Heart left ventricle (tissue), 16 donors: ENCODE measurements around the gene PTGR3. TPM values are rescaled to one million over a fixed set of nuclear protein-coding genes. Genes with fewer than 3 reads are reported as not detected.
A peak's percentile ranks its signal among the peaks of the same experiment; 100 is the strongest.

Experiments
- ATAC-seq, 4 donors: fragments of 200-7000 bp; cut with Tn5 transposase; one replicate each; pipeline ENCODE4 v1.9.1; 2020 to 2022; ENCODE audit warnings: moderate library complexity in 4 of 4, mild to moderate bottlenecking in 3 of 4, moderate number of reproducible peaks in 1 of 4
- DNase-seq, 5 donors: peaks; one replicate each; pipeline ENCODE4 v3.0.0-alpha.2; 2020
- H3K27ac ChIP-seq, 12 donors: fragments of 200-600 bp; sonication (generic) in 4 of 12; one replicate each; pipeline versions ENCODE4 v1.5.0 to v1.8.0; 2016 to 2022; ENCODE audit warnings: mild to moderate bottlenecking in 2 of 12
- H3K27me3 ChIP-seq, 9 donors: fragments of 200-600 bp; sonication (generic) in 2 of 9; one replicate each; pipeline versions ENCODE4 v1.5.1 to v1.8.0; 2016 to 2022; ENCODE audit warnings: mild to moderate bottlenecking in 3 of 9
- H3K36me3 ChIP-seq, 9 donors: fragments of 200-600 bp; sonication (generic) in 2 of 9; one replicate each; pipeline versions ENCODE4 v1.5.0 to v1.8.0; 2018 to 2022; ENCODE audit warnings: mild to moderate bottlenecking in 2 of 9
- H3K4me1 ChIP-seq, 12 donors: fragments of 200-600 bp; sonication (generic) in 4 of 12; one replicate each; pipeline versions ENCODE4 v1.5.0 to v1.8.0; 2016 to 2022; ENCODE audit warnings: mild to moderate bottlenecking in 3 of 12
- H3K4me3 ChIP-seq, 12 donors: fragments of 200-600 bp; sonication (generic) in 4 of 12; one replicate each; pipeline versions ENCODE4 v1.5.0 to v1.8.0; 2017 to 2022; ENCODE audit warnings: mild to moderate bottlenecking in 9 of 12, moderate library complexity in 4 of 12
- H3K9me3 ChIP-seq, 12 donors: fragments of 200-600 bp; sonication (generic) in 4 of 12; one replicate each; pipeline versions ENCODE4 v1.5.0 to v1.8.0; 2016 to 2022; ENCODE audit warnings: mild to moderate bottlenecking in 1 of 12
- CTCF ChIP-seq, 12 donors: fragments of 200-600 bp; sonication (generic) in 4 of 12; IDR thresholded peaks; one replicate each; pipeline versions ENCODE4 v1.5.0 to v1.8.0; 2018 to 2022; ENCODE audit warnings: antibody characterized with exemption in 12 of 12, mild to moderate bottlenecking in 5 of 12
- POLR2A ChIP-seq, 2 donors: fragments of 450-650 bp; IDR thresholded peaks; one replicate each; pipeline ENCODE4 v1.6.1; 2017; ENCODE audit warnings: antibody characterized with exemption in 2 of 2, mild to moderate bottlenecking in 2 of 2, moderate library complexity in 2 of 2
- WGBS, 4 donors: extraction: QIAGEN DNeasy Blood & Tissue Kit in 2 of 4; methylation state at CpG; one replicate each; pipeline versions ENCODE4 v1.1.5 to v1.1.7; 2013 to 2018; 5-methylcytosine and 5-hydroxymethylcytosine counted together
- intact Hi-C, 10 donors: fragments of 100-400 bp; cut with DNase I; formaldehyde crosslinking; loops; one replicate each; pipeline versions ENCODE4 v1.11.1 to v1.14.2; 2022
- polyA plus RNA-seq, 2 donors: library from polyadenylated mRNA; stranded (reverse); fragments of 200-250 nt; gene quantifications; one replicate each; pipeline ENCODE4 v1.2.3, GENCODE V29; 2013
- total RNA-seq, 9 donors: library from RNA; depleted of rRNA in 2 of 9; stranded (reverse); fragments of >200 nt in 2 of 9; fragmentation: NEBNext Ultra II Directional in 3 of 9; extraction: Animal tissue kit (Norgen Biotek cat#: 25700) in 3 of 9; gene quantifications; one replicate each; pipeline versions ENCODE4 v1.1.0 to v1.2.4, GENCODE V29; 2016 to 2023
- donor health status: ischemic (EF 13 %, LVEDD 7.1; RV severe dilation, severe dysfunction).
- donor health status: healthy with polysubstance abuse.
- donor health status: DM: no; HTN: yes; CAD: no.
- donor health status: DM: no; HTN: no; CAD: no.
- donor health status: ischemic (EF 25% LVEDD 6.9; RV normal size, moderate dysfunction).
- donor health status: ischemic (EF 25% LVEDD 5.7; RV mildly dilated, moderate dysfunction).
- donor health status: healthy.
- donor health status: DM: yes; HTN: yes; CAD: no.
- donor health status: ischemic (EF 35%, LVEDD 5.7; RV mildly dilated, moderate dysfunction).
- donor health status: nonischemic (EF 11% LVEDD 7.7; RV severe dilation, severe dysfunction).
- donor health status: DM: yes; HTN: yes; CAD: no.
- donor health status: PGD.
- donor health status: ischemic (EF 29% LVEDD 5.4; RV normal size, mild dysfunction).
- donor health status: nonischemic (EF 23%, LVEDD 6.1; RV moderate dilation, normal function).

The PTGR3 gene
- total and polyA plus RNA-seq, 11 donors: 13.6 to 58.2 (median 49.1) TPM

GRCh38 chr18:75227535-75228296 lies 18.8 kb upstream of the PTGR3 start:
- intact Hi-C loops: loop anchor here in 1 of 10 donors (1.0 kb wide), 1 partner anchor 14 kb away; no protein-coding TSS in a partner anchor
- H3K9me3 ChIP-seq: no peaks in the 10 kb centered on the region
- ATAC-seq (peak; percentile 30 to 56 (median 43)), DNase-seq (no peak)
- no peaks in the 10 kb centered on the region for H3K27me3 ChIP-seq
- H3K4me1 ChIP-seq: peaks cover 0 to 66% (median 47%) of the 10 kb centered on the region in 12 donors
- H3K4me3 ChIP-seq: peak overlapping the region in 8 of 12 donors; percentile 13 to 46 (median 35)
- H3K36me3 ChIP-seq: peaks cover 0 to 3% (median 0%) of the 10 kb centered on the region in 9 donors
- peak overlapping the region in 10 of 12 donors; percentile 13 to 60 (median 50) for H3K27ac ChIP-seq
- TF ChIP-seq POLR2A (IDR thresholded peaks at IDR 0.05) (no peak), CTCF (IDR thresholded peaks at IDR 0.05) (no peak)
- 29 to 36% (median 31%) methylated on average over 11 of the region's 11 CpGs for WGBS, 4 donors

- TF ChIP-seq CTCF (IDR thresholded peaks at IDR 0.05) (no peak), POLR2A (IDR thresholded peaks at IDR 0.05) (no peak)
- Histone ChIP-seq H3K27ac (peak overlapping the region in 11 of 12 donors; percentile 17 to 60 (median 51)), H3K36me3 (peaks cover 0 to 3% (median 0%) of the 10 kb centered on the region in 9 donors), H3K27me3 (no peaks in the 10 kb centered on the region), H3K9me3 (no peaks in the 10 kb centered on the region), H3K4me3 (peak overlapping the region in 11 of 12 donors; percentile 1 to 46 (median 31)), H3K4me1 (peaks cover 0 to 74% (median 54%) of the 10 kb centered on the region in 12 donors)
- DNase-seq: no peak
- intact Hi-C loops: loop anchor here in 1 of 10 donors (1.0 kb wide), 1 partner anchor 14 kb away; no protein-coding TSS in a partner anchor
- ATAC-seq: peak; percentile 4 to 29 (median 10)
- 21 to 26% (median 23%) methylated on average over 5 of the region's 5 CpGs for WGBS, 4 donors
These were observed 18.0 kb upstream of the PTGR3 start for GRCh38 chr18:75226956-75227316.

DNA sequence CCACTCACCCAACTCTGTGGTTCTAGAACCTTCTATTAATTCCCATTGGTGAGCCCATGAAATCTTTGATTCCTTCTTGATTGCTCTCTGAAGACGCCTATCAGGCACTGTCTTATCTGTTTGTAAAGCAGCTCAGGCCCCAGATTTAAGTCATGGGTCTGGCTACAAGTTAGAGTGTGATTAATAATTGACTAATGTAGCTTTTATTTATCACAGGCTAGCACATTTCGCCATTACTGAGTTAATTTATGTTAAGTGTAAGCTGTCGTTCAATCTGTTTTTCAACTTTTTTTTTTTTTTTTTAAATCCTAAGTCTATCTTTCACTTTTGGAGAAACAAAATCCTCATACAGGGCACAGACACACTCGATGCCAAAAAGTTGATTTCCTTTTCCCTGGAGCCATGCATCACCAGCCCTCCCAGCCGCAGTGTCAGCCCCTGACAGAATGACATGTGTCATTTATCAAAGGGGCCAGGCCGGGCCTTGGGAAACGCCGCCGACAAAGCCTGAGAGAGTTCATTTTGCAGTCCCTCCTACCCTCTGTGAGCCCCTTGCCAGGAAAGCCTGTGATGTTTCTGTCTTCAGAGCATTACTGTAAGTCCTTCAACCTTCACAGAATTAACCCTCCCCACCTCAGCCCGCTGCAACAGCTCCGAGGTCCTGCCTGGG lies 17.5 kb upstream of the PTGR3 start:
- H3K4me1 ChIP-seq: peaks cover 3 to 79% (median 58%) of the 10 kb centered on the region in 12 donors
- ATAC-seq (peak in 3 of 4 donors; percentile 19 to 40 (median 23)), DNase-seq (peak in 1 of 5 donors; percentile 46)
- TF ChIP-seq POLR2A (IDR thresholded peaks at IDR 0.05): no peak
- no peak for TF ChIP-seq CTCF (IDR thresholded peaks at IDR 0.05)
- peak overlapping the region in 11 of 12 donors; percentile 1 to 46 (median 31) for H3K4me3 ChIP-seq
- no peaks in the 10 kb centered on the region for H3K27me3 ChIP-seq
- H3K36me3 ChIP-seq: peaks cover 0 to 3% (median 0%) of the 10 kb centered on the region in 9 donors
- no peaks in the 10 kb centered on the region for H3K9me3 ChIP-seq
- WGBS, 4 donors: 26 to 32% (median 26%) methylated on average over 11 of the region's 11 CpGs
- intact Hi-C loops: no loop called here
- H3K27ac ChIP-seq: peak overlapping the region in 11 of 12 donors; percentile 17 to 60 (median 51)
